HEK293T (cell line): Measurements from ENCODE around the gene ZNF564.

Experiments used
- FOXK2 ChIP-seq: fragments of 450-650 bp; IDR thresholded peaks from 2 replicates; pipeline ENCODE4 v1.6.1; 2016; ENCODE audit warnings: mild to moderate bottlenecking
- FOXM1 ChIP-seq: fragments of 450-650 bp; IDR thresholded peaks from 2 replicates; pipeline ENCODE4 v1.6.1; 2017; ENCODE audit warnings: mild to moderate bottlenecking, borderline replicate concordance
- NFRKB ChIP-seq: fragments of 450-650 bp; IDR thresholded peaks from 2 replicates; pipeline ENCODE4 v1.6.1; 2016; ENCODE audit warnings: mild to moderate bottlenecking, moderate library complexity
- SUZ12 ChIP-seq: fragments of 450-650 bp; IDR thresholded peaks from 2 replicates; pipeline ENCODE4 v1.6.1; 2016; ENCODE audit warnings: mild to moderate bottlenecking
- TARDBP ChIP-seq: fragments of 450-650 bp; IDR thresholded peaks from 2 replicates; pipeline ENCODE4 v1.6.1; 2016
- ZNF384 ChIP-seq: fragments of 450-650 bp; IDR thresholded peaks from 2 replicates; pipeline ENCODE4 v1.6.1; 2016

DNA sequence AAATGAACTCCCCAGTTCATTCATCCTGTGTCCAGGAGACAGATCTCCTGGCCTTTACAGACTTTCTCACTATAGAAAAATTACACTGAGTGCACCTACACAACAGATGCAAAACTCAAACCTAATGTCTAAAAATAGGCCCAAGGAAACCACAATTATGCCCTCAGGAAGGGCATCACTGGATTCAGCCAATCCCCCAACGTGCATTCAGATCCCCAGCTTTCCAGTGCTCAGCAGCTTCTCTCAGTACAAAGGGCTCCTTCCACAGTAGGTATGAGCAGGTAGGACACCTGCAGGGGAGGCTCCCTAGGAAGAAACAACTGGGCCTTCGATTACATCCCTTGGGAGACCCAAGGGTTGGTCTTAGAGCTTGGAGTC is 68.8 kb downstream of the ZNF564 start:
- TF ChIP-seq FOXM1 (no peak), FOXK2 (no peak), TARDBP (no peak), SUZ12 (no peak), NFRKB (no peak), ZNF384 (no peak)
